ENCODE results near the gene LRMDA. TPM values are rescaled to one million over a fixed set of nuclear protein-coding genes. Genes with fewer than 3 reads are reported as not detected.

LRMDA gene
- total RNA-seq, 1 experiment from 2014 or later: 4.8 TPM

DNA sequence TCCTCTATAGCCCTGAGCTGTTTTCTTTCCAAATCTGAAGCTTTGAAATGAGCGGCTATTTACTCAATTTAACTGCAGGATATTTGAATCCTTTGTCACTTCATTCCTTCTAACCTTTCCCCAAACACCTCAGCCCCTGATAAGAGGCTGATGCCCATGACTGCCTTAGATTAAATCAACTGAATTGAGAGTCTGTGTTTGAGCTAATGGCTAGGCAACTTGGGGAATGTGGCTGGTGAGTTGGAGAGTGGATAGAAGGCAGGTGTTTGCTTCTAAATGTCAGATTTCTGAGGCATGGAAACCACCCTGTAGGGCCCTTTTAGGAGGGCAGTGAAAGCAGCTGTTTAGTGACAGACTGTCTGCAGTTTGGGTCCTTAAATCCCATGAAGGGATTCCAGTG lies 759.9 kb downstream of the LRMDA start (continued):
- no peak for TF ChIP-seq REST (IDR thresholded peaks at IDR 0.05; ENCODE audit: low read depth)
- no peak for TF ChIP-seq ZNF274 (IDR thresholded peaks at IDR 0.05; ENCODE audit: low read depth, low read length)
- TF ChIP-seq EGR1 (IDR thresholded peaks at IDR 0.05; ENCODE audit: low read depth): no peak

DNA sequence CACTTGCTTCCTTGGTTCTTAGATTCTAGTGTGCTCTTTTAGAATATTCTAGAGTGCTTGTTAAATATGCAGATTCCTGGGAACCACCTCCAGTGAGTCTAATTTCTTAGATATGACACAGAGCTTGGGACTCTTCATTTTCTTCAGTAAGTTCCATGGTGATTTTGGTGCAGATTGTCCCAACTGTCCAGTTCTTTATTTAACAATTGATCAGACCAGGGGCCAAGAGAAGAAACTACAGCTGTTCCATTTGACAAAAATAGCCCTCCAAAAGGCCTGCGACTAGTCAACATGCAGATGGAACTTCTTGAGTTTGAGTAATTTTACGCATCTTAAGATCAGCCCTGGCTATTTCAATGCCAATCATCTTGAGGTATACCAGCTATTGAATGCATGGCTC lies 760.7 kb downstream of the LRMDA start:
- H4K20me1 ChIP-seq (ENCODE audit: insufficient read depth): no peaks in the 10 kb centered on the region
- no peaks in the 10 kb centered on the region for H3K9me2 ChIP-seq (ENCODE audit: insufficient read depth)
- no TSS peak for BruUV-seq (replicated peaks)
- TF ChIP-seq POLR2AphosphoS5 (IDR thresholded peaks at IDR 0.05; ENCODE audit: low read depth, low read length) (no peak), ELF1 (IDR thresholded peaks at IDR 0.05; ENCODE audit: borderline replicate concordance, low read depth) (no peak), CTCF (IDR thresholded peaks at IDR 0.05 in 2 of 3, conservative IDR thresholded peaks at IDR 0.05 in 1 of 3; ENCODE audit: borderline replicate concordance in 1 of 3, insufficient read depth in 1 of 3, low read depth in 2 of 3, low read length in 2 of 3) (no peak), RAD21 (IDR thresholded peaks at IDR 0.05; ENCODE audit: low read depth) (no peak), POLR2A (IDR thresholded peaks at IDR 0.05; ENCODE audit: borderline replicate concordance, extremely low read depth, insufficient read depth, insufficient read length) (no peak), SIN3A (IDR thresholded peaks at IDR 0.05; ENCODE audit: low read depth) (no peak), ZFX (IDR thresholded peaks at IDR 0.05) (no peak), TCF7L2 (IDR thresholded peaks at IDR 0.05; ENCODE audit: borderline replicate concordance, extremely low read depth, insufficient read depth, insufficient read length) (no peak), CBX3 (IDR thresholded peaks at IDR 0.05; ENCODE audit: low read depth) (no peak), YY1 (IDR thresholded peaks at IDR 0.05; ENCODE audit: extremely low read depth, insufficient replicate concordance, low read depth, low read length) (no peak), REST (IDR thresholded peaks at IDR 0.05; ENCODE audit: low read depth) (no peak), EGR1 (IDR thresholded peaks at IDR 0.05; ENCODE audit: low read depth) (no peak), CEBPB (IDR thresholded peaks at IDR 0.05; ENCODE audit: low read depth) (no peak), SRF (IDR thresholded peaks at IDR 0.05; ENCODE audit: low read depth) (no peak), JUND (IDR thresholded peaks at IDR 0.05) (no peak)
- no peak overlapping the region for H3K27ac ChIP-seq (ENCODE audit: low read depth, low read length)
- intact Hi-C loops (cut with micrococcal nuclease): no loop called here
- peaks cover 15% of the 10 kb centered on the region for H3K27me3 ChIP-seq (ENCODE audit: insufficient read depth, low read length)
- no peak overlapping the region for H2AFZ ChIP-seq (ENCODE audit: low read depth, low read length, poor library complexity, severe bottlenecking)
- H3K36me3 ChIP-seq (ENCODE audit: control insufficient read depth in 1 of 2, insufficient read depth in 2 of 2, low read length in 2 of 2): no peaks in the 10 kb centered on the region
- no peak overlapping the region for H3K4me2 ChIP-seq (ENCODE audit: low read length)
- ATAC-seq: no peak
- no peaks in the 10 kb centered on the region for H3K9me3 ChIP-seq (ENCODE audit: control insufficient read depth in 1 of 2, insufficient read depth in 1 of 2, low read depth in 1 of 2, low read length in 2 of 2)
- DNase-seq (ENCODE audit: low read depth, low spot score): no peak
- ChIA-PET POLR2A (no interaction called here), RAD21 (ENCODE audit: low non-redundant PET in 1 of 2, low total read pairs in 2 of 2, uncharacterized antibody in 2 of 2, unreplicated experiment in 2 of 2) (no interaction called here), CTCF (no interaction called here)
- no peak overlapping the region for H3K4me3 ChIP-seq (replicated peaks in 1 of 2; ENCODE audit: low read depth in 1 of 2, low read length in 2 of 2)
- H3K4me1 ChIP-seq (ENCODE audit: control insufficient read depth in 1 of 2, insufficient read depth in 2 of 2, low read length in 2 of 2): no peaks in the 10 kb centered on the region
- no peaks in the 10 kb centered on the region for H3K79me2 ChIP-seq (ENCODE audit: insufficient read depth, low read length)
- H3K9ac ChIP-seq (ENCODE audit: low read length): no peak overlapping the region

Data from HCT116 (cell line).